ENCODE data around the gene COL28A1.
"Not testable (repeated sequence)": the region's sequence is repeated elsewhere in the genome, so short reads cannot be mapped to it uniquely, and the experiment has no call there.

The COL28A1 gene

GRCh38 chr7:7567898-7568531 is 32.3 kb upstream of the COL28A1 start:
- Histone ChIP-seq H3K9me3 (ENCODE audit: low read length) (peaks cover 11% of the 10 kb centered on the region), H3K27me3 (ENCODE audit: insufficient read depth, low read length) (no peaks in the 10 kb centered on the region), H2AFZ (ENCODE audit: low read depth, low read length) (peak overlapping the region; percentile 78), H3K4me3 (ENCODE audit: low read length) (peak overlapping the region; percentile 99), H3K36me3 (ENCODE audit: insufficient read depth, low read length) (peaks cover 22% of the 10 kb centered on the region), H3K4me1 (ENCODE audit: insufficient read depth, low read length) (peaks cover 18% of the 10 kb centered on the region)

GRCh38 chr7:7566651-7567611 is 31.3 kb upstream of the COL28A1 start, which contains the start of gene MIOS:
Gene MIOS (plus strand): TSS chr7:7566884. CDS start chr7:7572476, 5,592 bp downstream.
- Histone ChIP-seq H3K27me3 (ENCODE audit: insufficient read depth, low read length) (no peaks in the 10 kb centered on the region), H2AFZ (ENCODE audit: low read depth, low read length) (peak within 1 kb of the TSS; percentile 78), H3K36me3 (ENCODE audit: insufficient read depth, low read length) (peaks cover 13% of the 10 kb centered on the region), H3K9me3 (ENCODE audit: low read length) (peaks cover 3% of the 10 kb centered on the region), H3K4me1 (ENCODE audit: insufficient read depth, low read length) (peaks cover 18% of the 10 kb centered on the region), H3K4me3 (ENCODE audit: low read length) (peak within 1 kb of the TSS; percentile 99)

- Histone ChIP-seq H3K4me3 (ENCODE audit: low read length) (peak overlapping the region; percentile 99), H3K36me3 (ENCODE audit: insufficient read depth, low read length) (peaks cover 7% of the 10 kb centered on the region), H3K4me1 (ENCODE audit: insufficient read depth, low read length) (peaks cover 18% of the 10 kb centered on the region), H3K27me3 (ENCODE audit: insufficient read depth, low read length) (no peaks in the 10 kb centered on the region), H2AFZ (ENCODE audit: low read depth, low read length) (peak overlapping the region; percentile 78), H3K9me3 (ENCODE audit: low read length) (peaks cover 3% of the 10 kb centered on the region)
Measured at GRCh38 chr7:7565746-7566650, 30.3 kb upstream of the COL28A1 start.

GRCh38 chr7:7565018-7565680 is 29.5 kb upstream of the COL28A1 start:
- no peaks in the 10 kb centered on the region for H3K27me3 ChIP-seq (ENCODE audit: insufficient read depth, low read length)
- peaks cover 4% of the 10 kb centered on the region for H3K36me3 ChIP-seq (ENCODE audit: insufficient read depth, low read length)
- peaks cover 18% of the 10 kb centered on the region for H3K4me1 ChIP-seq (ENCODE audit: insufficient read depth, low read length)
- no peaks in the 10 kb centered on the region for H3K9me3 ChIP-seq (ENCODE audit: low read length)
- no peak overlapping the region for H2AFZ ChIP-seq (ENCODE audit: low read depth, low read length)
- H3K4me3 ChIP-seq (ENCODE audit: low read length) = no peak overlapping the region

- no peak overlapping the region for H3K4me3 ChIP-seq (ENCODE audit: low read length)
Measured at GRCh38 chr7:7564323-7564780, 28.7 kb upstream of the COL28A1 start.

GRCh38 chr7:7563813-7564212 is 28.1 kb upstream of the COL28A1 start:
- no peaks in the 10 kb centered on the region for H3K27me3 ChIP-seq (ENCODE audit: insufficient read depth, low read length)
- no peak overlapping the region for H2AFZ ChIP-seq (ENCODE audit: low read depth, low read length)
- H3K36me3 ChIP-seq (ENCODE audit: insufficient read depth, low read length) = no peaks in the 10 kb centered on the region
- no peak overlapping the region for H3K4me3 ChIP-seq (ENCODE audit: low read length)
- peaks cover 2% of the 10 kb centered on the region for H3K9me3 ChIP-seq (ENCODE audit: low read length)
- H3K4me1 ChIP-seq (ENCODE audit: insufficient read depth, low read length) = peaks cover 15% of the 10 kb centered on the region

More at GRCh38 chr7:7564323-7564780, 28.7 kb upstream of the COL28A1 start:
- Histone ChIP-seq H3K9me3 (ENCODE audit: low read length) (peaks cover 2% of the 10 kb centered on the region), H3K36me3 (ENCODE audit: insufficient read depth, low read length) (no peaks in the 10 kb centered on the region), H3K4me1 (ENCODE audit: insufficient read depth, low read length) (peaks cover 18% of the 10 kb centered on the region), H2AFZ (ENCODE audit: low read depth, low read length) (no peak overlapping the region), H3K27me3 (ENCODE audit: insufficient read depth, low read length) (no peaks in the 10 kb centered on the region)

- H3K9me3 ChIP-seq (ENCODE audit: low read length) = peaks cover 2% of the 10 kb centered on the region
- no peaks in the 10 kb centered on the region for H3K27me3 ChIP-seq (ENCODE audit: insufficient read depth, low read length)
- no peak overlapping the region for H2AFZ ChIP-seq (ENCODE audit: low read depth, low read length)
- no peaks in the 10 kb centered on the region for H3K36me3 ChIP-seq (ENCODE audit: insufficient read depth, low read length)
- peaks cover 9% of the 10 kb centered on the region for H3K4me1 ChIP-seq (ENCODE audit: insufficient read depth, low read length)
- H3K4me3 ChIP-seq (ENCODE audit: low read length) = no peak overlapping the region
Measured at GRCh38 chr7:7563269-7563668, 27.6 kb upstream of the COL28A1 start.

GRCh38 chr7:7562736-7563135 is 27.1 kb upstream of the COL28A1 start:
- H3K4me3 ChIP-seq (ENCODE audit: low read length) = no peak overlapping the region
- H3K36me3 ChIP-seq (ENCODE audit: insufficient read depth, low read length) = no peaks in the 10 kb centered on the region

GRCh38 chr7:7561591-7561990 is 25.9 kb upstream of the COL28A1 start:
- H3K4me3 ChIP-seq (ENCODE audit: low read length); H3K36me3 ChIP-seq (ENCODE audit: insufficient read depth, low read length); H3K27me3 ChIP-seq (ENCODE audit: insufficient read depth, low read length); H3K9me3 ChIP-seq (ENCODE audit: low read length); H3K4me1 ChIP-seq (ENCODE audit: insufficient read depth, low read length); H2AFZ ChIP-seq (ENCODE audit: low read depth, low read length): not testable (repeated sequence)

More at GRCh38 chr7:7562736-7563135, 27.1 kb upstream of the COL28A1 start:
- H3K4me1 ChIP-seq (ENCODE audit: insufficient read depth, low read length) = peaks cover 4% of the 10 kb centered on the region
- peaks cover 2% of the 10 kb centered on the region for H3K9me3 ChIP-seq (ENCODE audit: low read length)
- no peak overlapping the region for H2AFZ ChIP-seq (ENCODE audit: low read depth, low read length)
- H3K27me3 ChIP-seq (ENCODE audit: insufficient read depth, low read length) = no peaks in the 10 kb centered on the region

- H3K9me3 ChIP-seq (ENCODE audit: low read length) = peaks cover 5% of the 10 kb centered on the region
- no peak overlapping the region for H2AFZ ChIP-seq (ENCODE audit: low read depth, low read length)
- no peaks in the 10 kb centered on the region for H3K4me1 ChIP-seq (ENCODE audit: insufficient read depth, low read length)
- H3K4me3 ChIP-seq (ENCODE audit: low read length) = no peak overlapping the region
- no peaks in the 10 kb centered on the region for H3K27me3 ChIP-seq (ENCODE audit: insufficient read depth, low read length)
- H3K36me3 ChIP-seq (ENCODE audit: insufficient read depth, low read length) = peaks cover 3% of the 10 kb centered on the region
Measured at GRCh38 chr7:7557252-7557651, 21.6 kb upstream of the COL28A1 start.

GRCh38 chr7:7556852-7557251 is 21.2 kb upstream of the COL28A1 start:
- Histone ChIP-seq H3K36me3 (ENCODE audit: insufficient read depth, low read length) (peaks cover 3% of the 10 kb centered on the region), H2AFZ (ENCODE audit: low read depth, low read length) (no peak overlapping the region), H3K9me3 (ENCODE audit: low read length) (peaks cover 5% of the 10 kb centered on the region), H3K4me3 (ENCODE audit: low read length) (no peak overlapping the region), H3K27me3 (ENCODE audit: insufficient read depth, low read length) (no peaks in the 10 kb centered on the region), H3K4me1 (ENCODE audit: insufficient read depth, low read length) (no peaks in the 10 kb centered on the region)

Data from neuron (in vitro differentiated cells).